Measurements from ENCODE around the gene R3HDM2.

GRCh38 chr12:57216921-57217879 lies 213.6 kb downstream of the R3HDM2 start:
- no peak for TF ChIP-seq GATA2 (IDR thresholded peaks at IDR 0.05; ENCODE audit: low read depth, low read length)
- no peak for TF ChIP-seq GATA3 (IDR thresholded peaks at IDR 0.05; ENCODE audit: low read depth, low read length)

Data from SH-SY5Y (cell line).